KMS-11 (cell line): Measurements from ENCODE around the gene RAMP1.

ENCODE experiments used
- H2AFZ ChIP-seq: fragments of 200-600 bp; sonication (generic); 2 replicates; pipeline ENCODE4 v1.6.1; 2016; ENCODE audit warnings: antibody characterized with exemption, mixed run types, low read depth
- H3K27ac ChIP-seq: fragments of 200-600 bp; sonication (generic); 2 replicates; pipeline ENCODE4 v1.6.1; 2016; ENCODE audit warnings: mild to moderate bottlenecking, mixed run types
- H3K27me3 ChIP-seq: fragments of 200-600 bp; sonication (generic); 2 replicates; pipeline ENCODE4 v1.6.1; 2017; ENCODE audit warnings: mild to moderate bottlenecking, low read depth, mixed run types, moderate library complexity; ENCODE audit not compliant: insufficient read depth
- H3K36me3 ChIP-seq: fragments of 200-600 bp; sonication (generic); 2 replicates; pipeline ENCODE4 v1.6.1; 2017; ENCODE audit warnings: mild to moderate bottlenecking, mixed run types; ENCODE audit not compliant: insufficient read depth
- H3K4me1 ChIP-seq: fragments of 200-600 bp; sonication (generic); 2 replicates; pipeline ENCODE4 v1.6.1; 2016; ENCODE audit warnings: mild to moderate bottlenecking, low read depth, mixed run types; ENCODE audit not compliant: poor library complexity, severe bottlenecking
- H3K4me2 ChIP-seq: fragments of 200-600 bp; sonication (generic); 2 replicates; pipeline ENCODE4 v1.7.0; 2016; ENCODE audit warnings: mild to moderate bottlenecking, mixed run types
- H3K4me3 ChIP-seq: fragments of 200-600 bp; sonication (generic); IDR thresholded peaks from 2 replicates; pipeline ENCODE4 v1.6.1; 2017; ENCODE audit warnings: low read depth, low read length, mixed read lengths; ENCODE audit not compliant: insufficient read depth
- H3K79me2 ChIP-seq: fragments of 200-600 bp; sonication (generic); 2 replicates; pipeline ENCODE4 v1.6.1; 2016; ENCODE audit warnings: low read depth, mixed run types; ENCODE audit not compliant: insufficient read depth
- H3K9ac ChIP-seq: fragments of 200-600 bp; sonication (generic); 2 replicates; pipeline ENCODE4 v1.6.1; 2016; ENCODE audit warnings: mild to moderate bottlenecking, mixed run types
- H4K20me1 ChIP-seq: fragments of 200-600 bp; sonication (generic); 2 replicates; pipeline ENCODE4 v1.6.1; 2016; ENCODE audit warnings: mild to moderate bottlenecking, mixed run types; ENCODE audit not compliant: insufficient read depth
- TF ChIP-seq, protein P1 (sequence below): fragments of 200-600 bp; sonication (generic); conservative IDR thresholded peaks from 2 replicates; pipeline ENCODE4 v1.6.1; 2017; ENCODE audit warnings: low read depth, mild to moderate bottlenecking, antibody characterized with exemption, low read length, moderate library complexity, mixed read lengths

Gene RAMP1

DNA sequence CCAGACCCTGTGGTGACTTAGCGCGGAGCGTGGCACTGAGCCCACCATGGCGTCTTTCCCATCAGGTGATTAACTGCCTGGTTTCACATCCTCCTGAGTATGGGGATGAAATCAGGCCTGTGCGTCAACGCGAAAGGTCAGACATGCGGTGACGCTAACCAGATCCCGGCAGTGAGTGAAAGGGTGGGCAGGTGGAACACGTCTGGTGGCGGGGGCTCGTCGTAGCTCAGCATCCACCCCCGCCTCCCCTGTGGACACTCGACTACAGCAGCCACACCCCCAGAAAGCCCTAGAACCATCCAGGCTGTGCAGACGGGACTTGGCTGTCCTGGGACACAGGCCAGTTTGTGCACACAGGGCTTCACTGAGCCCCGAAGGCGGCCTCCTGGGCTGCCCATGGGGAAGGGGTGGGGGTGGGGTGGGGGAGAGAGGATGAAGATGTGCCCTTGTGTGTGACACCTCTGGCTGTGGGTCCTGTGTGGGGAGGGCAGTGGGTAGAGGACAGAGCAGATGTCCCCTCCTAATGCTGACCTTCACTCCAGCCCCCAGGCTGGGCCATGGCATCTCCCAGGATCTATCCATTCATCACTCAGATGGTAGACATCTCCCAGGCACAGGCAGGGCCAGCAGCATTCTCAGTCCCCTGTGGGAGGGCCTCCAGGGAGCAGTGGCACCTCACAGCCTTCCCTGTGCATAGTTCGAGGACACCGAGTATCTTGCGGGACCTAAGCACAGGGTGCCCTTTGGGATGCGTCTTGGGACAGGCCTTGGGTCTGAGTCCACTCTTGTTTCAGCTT is 27.5 kb downstream of the RAMP1 start:
- H3K4me3 ChIP-seq: no peak overlapping the region
- H3K27ac ChIP-seq: no peak overlapping the region
- H3K27me3 ChIP-seq: no peaks in the 10 kb centered on the region
- H3K4me2 ChIP-seq: no peak overlapping the region
- TF ChIP-seq, protein P1, sequence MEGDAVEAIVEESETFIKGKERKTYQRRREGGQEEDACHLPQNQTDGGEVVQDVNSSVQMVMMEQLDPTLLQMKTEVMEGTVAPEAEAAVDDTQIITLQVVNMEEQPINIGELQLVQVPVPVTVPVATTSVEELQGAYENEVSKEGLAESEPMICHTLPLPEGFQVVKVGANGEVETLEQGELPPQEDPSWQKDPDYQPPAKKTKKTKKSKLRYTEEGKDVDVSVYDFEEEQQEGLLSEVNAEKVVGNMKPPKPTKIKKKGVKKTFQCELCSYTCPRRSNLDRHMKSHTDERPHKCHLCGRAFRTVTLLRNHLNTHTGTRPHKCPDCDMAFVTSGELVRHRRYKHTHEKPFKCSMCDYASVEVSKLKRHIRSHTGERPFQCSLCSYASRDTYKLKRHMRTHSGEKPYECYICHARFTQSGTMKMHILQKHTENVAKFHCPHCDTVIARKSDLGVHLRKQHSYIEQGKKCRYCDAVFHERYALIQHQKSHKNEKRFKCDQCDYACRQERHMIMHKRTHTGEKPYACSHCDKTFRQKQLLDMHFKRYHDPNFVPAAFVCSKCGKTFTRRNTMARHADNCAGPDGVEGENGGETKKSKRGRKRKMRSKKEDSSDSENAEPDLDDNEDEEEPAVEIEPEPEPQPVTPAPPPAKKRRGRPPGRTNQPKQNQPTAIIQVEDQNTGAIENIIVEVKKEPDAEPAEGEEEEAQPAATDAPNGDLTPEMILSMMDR: no peak
- H3K36me3 ChIP-seq: no peaks in the 10 kb centered on the region
- no peaks in the 10 kb centered on the region for H3K4me1 ChIP-seq
- H2AFZ ChIP-seq: no peak overlapping the region
- H3K79me2 ChIP-seq: no peaks in the 10 kb centered on the region
- no peak overlapping the region for H3K9ac ChIP-seq
- no peaks in the 10 kb centered on the region for H4K20me1 ChIP-seq

GRCh38 chr2:237888389-237888788 is 29.0 kb downstream of the RAMP1 start:
- H3K4me1 ChIP-seq: no peaks in the 10 kb centered on the region
- H3K27ac ChIP-seq: no peak overlapping the region
- TF ChIP-seq, protein P1: no peak
- no peak overlapping the region for H3K4me3 ChIP-seq
- H3K79me2 ChIP-seq: no peaks in the 10 kb centered on the region
- no peak overlapping the region for H3K4me2 ChIP-seq
- H3K9ac ChIP-seq: no peak overlapping the region
- H3K36me3 ChIP-seq: no peaks in the 10 kb centered on the region
- H4K20me1 ChIP-seq: no peaks in the 10 kb centered on the region
- no peaks in the 10 kb centered on the region for H3K27me3 ChIP-seq
- no peak overlapping the region for H2AFZ ChIP-seq

- Histone ChIP-seq H3K79me2 (no peaks in the 10 kb centered on the region), H3K4me2 (no peak overlapping the region), H3K4me1 (no peaks in the 10 kb centered on the region), H3K36me3 (no peaks in the 10 kb centered on the region), H3K27ac (no peak overlapping the region), H4K20me1 (no peaks in the 10 kb centered on the region), H3K27me3 (no peaks in the 10 kb centered on the region), H3K9ac (no peak overlapping the region), H3K4me3 (no peak overlapping the region), H2AFZ (no peak overlapping the region)
- TF ChIP-seq, protein P1: no peak
These were observed 29.6 kb downstream of the RAMP1 start for GRCh38 chr2:237889016-237889415.

DNA sequence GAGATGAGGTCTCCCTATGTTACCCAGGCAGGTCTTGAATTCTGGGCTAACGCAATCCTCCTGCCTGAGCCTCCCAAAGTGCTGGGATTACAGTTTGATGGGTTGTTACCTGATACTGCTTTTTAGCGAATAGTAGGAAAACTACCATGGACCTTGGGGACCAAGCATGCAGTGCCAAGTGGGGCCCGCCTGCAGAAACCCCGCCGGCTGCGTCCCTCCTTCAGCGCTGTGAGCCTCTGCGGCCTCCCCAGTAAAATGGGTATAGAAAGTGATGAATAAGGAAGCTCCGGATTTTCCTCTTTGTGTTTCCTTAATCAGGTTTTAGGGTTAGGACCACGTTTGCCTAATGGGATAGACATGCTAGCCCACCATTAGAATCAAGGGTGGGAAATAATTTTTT is 30.4 kb downstream of the RAMP1 start:
- TF ChIP-seq, protein P1: no peak
- no peaks in the 10 kb centered on the region for H3K4me1 ChIP-seq
- H3K27ac ChIP-seq: no peak overlapping the region
- H3K9ac ChIP-seq: no peak overlapping the region
- no peak overlapping the region for H2AFZ ChIP-seq
- H3K4me2 ChIP-seq: no peak overlapping the region
- H3K36me3 ChIP-seq: no peaks in the 10 kb centered on the region
- no peaks in the 10 kb centered on the region for H3K27me3 ChIP-seq
- H3K4me3 ChIP-seq: no peak overlapping the region
- no peaks in the 10 kb centered on the region for H3K79me2 ChIP-seq
- H4K20me1 ChIP-seq: no peaks in the 10 kb centered on the region
